ENCODE data around the gene FGFR2. TPM values are rescaled to one million over a fixed set of nuclear protein-coding genes. Genes with fewer than 3 reads are reported as not detected.

Gene FGFR2
- total and polyA plus RNA-seq, 9 of the 15 experiments (the other 6 are each of a cell fraction or from before 2014, with no cell fraction given): 0.20 TPM; not detected in 8

- TF ChIP-seq ARID4B (CRISPR knock-in tag; IDR thresholded peaks at IDR 0.05): no peak
These were observed 3.2 kb upstream of the FGFR2 start (continued) for GRCh38 chr10:121601458-121601857.

- no peaks in the 10 kb centered on the region for H3K9me3 ChIP-seq (replicated peaks; ENCODE audit: control insufficient read depth, insufficient read depth, low read depth, low read length)
- DNase-seq (ENCODE audit: extremely low read depth in 1 of 4, low spot score in 3 of 4) (no peak), ATAC-seq (no peak), FAIRE-seq (no peak)
- H3K79me2 ChIP-seq (ENCODE audit: control insufficient read depth, insufficient read depth, low read length): no peaks in the 10 kb centered on the region
- no peak overlapping the region for H2AFZ ChIP-seq (ENCODE audit: low read depth, low read length)
- H3K4me3 ChIP-seq: no peak overlapping the region
- TF ChIP-seq FIP1L1 (IDR thresholded peaks at IDR 0.05; ENCODE audit: low read depth, low read length, poor library complexity, severe bottlenecking): no peak
- H3K27me3 ChIP-seq (ENCODE audit: control insufficient read depth in 2 of 2, insufficient read depth in 2 of 2, low read length in 2 of 2): peaks cover 1 to 10% of the 10 kb centered on the region in 2 experiments; a peak in 4 of 5 replicates
- H3K36me3 ChIP-seq (ENCODE audit: control insufficient read depth, insufficient read depth, low read length): no peaks in the 10 kb centered on the region
- intact Hi-C loops (cut with micrococcal nuclease): loop anchor here (10.0 kb wide), 1 partner anchor 656 kb away; no protein-coding TSS in a partner anchor
- H3K27ac ChIP-seq (ENCODE audit: extremely low read depth, low read depth, low read length): no peak overlapping the region
- BruUV-seq (replicated peaks): no TSS peak
- no peaks in the 10 kb centered on the region for H3K9me1 ChIP-seq (ENCODE audit: control insufficient read depth, insufficient read depth, low read length)
- in situ Hi-C loops (cut with MboI): no loop called here
- WGBS (ENCODE audit: insufficient coverage, low coverage, missing lambda C conversion rate): 0% methylated on average over 6 of the region's 9 CpGs
- H3K9ac ChIP-seq (ENCODE audit: insufficient read depth in 1 of 2, low read depth in 2 of 2, low read length in 2 of 2): no peak overlapping the region
- CTCF ChIA-PET (ENCODE audit: low intra/inter-chr PET ratio): no interaction called here
- POLR2A ChIA-PET: interaction anchor here (0.6 kb wide), 1 partner anchor 825 kb away, joined by 3 read pairs; no protein-coding TSS in a partner anchor
- no peak overlapping the region for H3K4me2 ChIP-seq (ENCODE audit: insufficient read depth, low read length)
- peaks cover 0 to 11% of the 10 kb centered on the region in 2 experiments; a peak in 2 of 5 replicates for H3K4me1 ChIP-seq (replicated peaks in 1 of 2; ENCODE audit: control insufficient read depth in 2 of 2, insufficient read depth in 2 of 2, low read length in 2 of 2)
- no peaks in the 10 kb centered on the region for H4K20me1 ChIP-seq (replicated peaks; ENCODE audit: control insufficient read depth, insufficient read depth, low read length)
These were observed 2.4 kb upstream of the FGFR2 start for GRCh38 chr10:121600611-121601010.
